CD14-positive monocyte (primary cell): ENCODE results near the gene KSR2. TPM values are rescaled to one million over a fixed set of nuclear protein-coding genes. Genes with fewer than 3 reads are reported as not detected.

Source experiments
- DNase-seq, 3 donors: peaks; one replicate each; pipeline ENCODE4 v3.0.0-alpha.2; 2011 to 2022
- H2AFZ ChIP-seq: 2 replicates; pipeline ENCODE4 v1.6.0; 2012; ENCODE audit warnings: mild to moderate bottlenecking, low read depth, low read length, inconsistent platforms; ENCODE audit not compliant: insufficient read depth, poor library complexity, severe bottlenecking
- H3K27ac ChIP-seq, 2 donors: 1 replicate in 1 of 2; 2 replicates in 1 of 2; pipeline ENCODE4 v1.5.1; 2012 to 2013; ENCODE audit warnings: low read length in 2 of 2, control low read depth in 1 of 2, inconsistent platforms in 1 of 2, low read depth in 1 of 2, mild to moderate bottlenecking in 1 of 2
- H3K27me3 ChIP-seq, 2 donors: one replicate each; pipeline versions ENCODE4 v1.6.0 to v1.6.1; 2011 to 2013; ENCODE audit warnings: low read length in 2 of 2; ENCODE audit not compliant: control insufficient read depth in 2 of 2, insufficient read depth in 2 of 2
- H3K36me3 ChIP-seq, 2 donors: replicated peaks in 1 of 2; 1 replicate in 1 of 2; 2 replicates in 1 of 2; pipeline versions ENCODE4 v1.5.1 to v1.6.1; 2012 to 2013; ENCODE audit warnings: low read length in 2 of 2, control low read depth in 1 of 2, inconsistent platforms in 1 of 2, mild to moderate bottlenecking in 1 of 2; ENCODE audit not compliant: insufficient read depth in 2 of 2, control insufficient read depth in 1 of 2
- H3K4me1 ChIP-seq, 2 donors: 1 replicate in 1 of 2; 2 replicates in 1 of 2; pipeline versions ENCODE4 v1.5.1 to v1.6.1; 2012 to 2013; ENCODE audit warnings: low read length in 2 of 2, control low read depth in 1 of 2, inconsistent platforms in 1 of 2, mild to moderate bottlenecking in 1 of 2, moderate library complexity in 1 of 2; ENCODE audit not compliant: insufficient read depth in 2 of 2, control insufficient read depth in 1 of 2
- H3K4me2 ChIP-seq: replicated peaks from 2 replicates; pipeline ENCODE3; 2012; ENCODE audit warnings: low read length, moderate library complexity, mild to moderate bottlenecking; ENCODE audit not compliant: poor library complexity, severe bottlenecking; ENCODE audit errors: extremely low read depth
- H3K4me3 ChIP-seq, 3 experiments: fragments of 200-600 bp in 1 of 3; sonication (generic) in 1 of 3; replicated peaks in 1 of 3; 1 replicate in 2 of 3; 2 replicates in 1 of 3; pipeline ENCODE4 v1.5.1; 2011 to 2013; ENCODE audit warnings: low read length in 3 of 3, mild to moderate bottlenecking in 3 of 3, control low read depth in 2 of 3, low read depth in 2 of 3, inconsistent platforms in 1 of 3, moderate library complexity in 1 of 3
- H3K79me2 ChIP-seq: 2 replicates; pipeline ENCODE4 v1.6.0; 2012; ENCODE audit warnings: mild to moderate bottlenecking, control low read depth, inconsistent platforms, low read length, moderate library complexity; ENCODE audit not compliant: insufficient read depth
- H3K9ac ChIP-seq: 2 replicates; pipeline ENCODE4 v1.6.0; 2017; ENCODE audit warnings: low read length, mild to moderate bottlenecking; ENCODE audit not compliant: insufficient read depth, poor library complexity, severe bottlenecking
- H3K9me3 ChIP-seq, 2 donors: replicated peaks in 1 of 2; 1 replicate in 1 of 2; 2 replicates in 1 of 2; pipeline versions ENCODE4 v1.5.1 to v1.6.1; 2012 to 2013; ENCODE audit warnings: low read length in 2 of 2, control low read depth in 1 of 2; ENCODE audit not compliant: control insufficient read depth in 1 of 2, insufficient read depth in 1 of 2
- H4K20me1 ChIP-seq: 2 replicates; pipeline ENCODE4 v1.6.0; 2012; ENCODE audit warnings: mild to moderate bottlenecking, low read length, control low read depth, moderate library complexity; ENCODE audit not compliant: insufficient read depth
- H3K27ac Mint-ChIP-seq, 7 donors: one replicate each; pipeline ENCODE4 v1.8.0; 2020; ENCODE audit warnings: mild to moderate bottlenecking in 7 of 7, mixed read lengths in 7 of 7, moderate library complexity in 6 of 7, inconsistent platforms in 2 of 7
- H3K27me3 Mint-ChIP-seq, 3 donors: one replicate each; pipeline ENCODE4 v1.8.0; 2021 to 2022; ENCODE audit warnings: low read depth in 3 of 3, mild to moderate bottlenecking in 3 of 3, mixed read lengths in 3 of 3, moderate library complexity in 3 of 3, inconsistent platforms in 1 of 3
- H3K36me3 Mint-ChIP-seq, 2 donors: one replicate each; pipeline ENCODE4 v1.8.0; 2020; ENCODE audit warnings: mixed read lengths in 2 of 2, inconsistent platforms in 1 of 2, mild to moderate bottlenecking in 1 of 2
- H3K4me1 Mint-ChIP-seq: one replicate; pipeline ENCODE4 v1.8.0; 2020; ENCODE audit warnings: mild to moderate bottlenecking, mixed read lengths
- H3K4me3 Mint-ChIP-seq, 2 donors: one replicate each; pipeline ENCODE4 v1.8.0; 2020; ENCODE audit warnings: mild to moderate bottlenecking in 2 of 2, mixed read lengths in 2 of 2, moderate library complexity in 1 of 2
- H3K9me3 Mint-ChIP-seq, 7 donors: one replicate each; pipeline ENCODE4 v1.8.0; 2020 to 2022; ENCODE audit warnings: mixed read lengths in 7 of 7, mild to moderate bottlenecking in 6 of 7, moderate library complexity in 6 of 7, inconsistent platforms in 2 of 7
- whole genome bisulfite sequencing: methylation state at CpG from one replicate; pipeline ENCODE4 v1.1.5; 2013; ENCODE audit warnings: missing lambda C conversion rate; ENCODE audit not compliant: insufficient coverage; 5-methylcytosine and 5-hydroxymethylcytosine counted together
- intact Hi-C, 2 donors: fragments of 100-400 bp; cut with micrococcal nuclease; formaldehyde crosslinking; loops; one replicate each; pipeline versions ENCODE4 v1.15.0 to v1.15.1; 2023
- polyA plus RNA-seq, 3 donors: library from polyadenylated mRNA; depleted of rRNA in 1 of 3; unstranded in 2 of 3; stranded (reverse) in 1 of 3; fragments of 300-500 nt in 2 of 3; fragments of >200 nt in 1 of 3; fragmentation: Illumina TruSeq in 2 of 3; gene quantifications; 1 replicate in 2 of 3; 2 replicates in 1 of 3; pipeline ENCODE4 v1.2.3, GENCODE V29; 2012 to 2021
- TF ChIP-seq, protein P1 (sequence below): fragments of 200-600 bp; IDR thresholded peaks from one replicate; pipeline ENCODE4 v1.8.0; 2022; ENCODE audit warnings: antibody characterized with exemption, mild to moderate bottlenecking

KSR2 gene
- polyA plus RNA-seq, 3 donors = not detected

DNA sequence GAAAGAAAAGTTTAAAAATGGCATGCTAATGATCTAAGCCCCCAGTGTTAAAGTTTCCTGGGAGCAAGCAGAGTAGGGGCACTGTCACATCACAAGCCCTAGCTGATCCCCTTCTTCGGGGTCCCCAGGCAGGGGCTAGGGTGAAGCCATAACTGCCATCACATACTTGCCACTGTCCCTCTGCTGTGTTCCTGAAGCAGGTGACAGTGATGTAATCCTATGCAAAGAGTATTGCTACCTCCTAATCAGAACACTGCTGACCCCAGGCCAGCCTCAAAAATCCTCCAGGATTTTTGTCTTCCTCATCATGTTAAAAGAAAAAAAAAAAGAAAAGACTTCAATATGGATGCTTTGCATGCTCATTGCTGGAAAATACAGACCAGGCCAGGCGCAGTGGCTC lies 46.5 kb upstream of the KSR2 start:
- Histone ChIP-seq H3K4me2 (no peak overlapping the region), H3K4me3 (no peak overlapping the region), H3K27me3 (no peaks in the 10 kb centered on the region), H3K79me2 (peaks cover 14% of the 10 kb centered on the region), H3K27ac (no peak overlapping the region), H4K20me1 (no peaks in the 10 kb centered on the region), H3K9me3 (no peaks in the 10 kb centered on the region), H3K4me1 (peaks cover 13% of the 10 kb centered on the region in 2 donors), H3K36me3 (peaks cover 7 to 8% of the 10 kb centered on the region in 2 donors), H3K9ac (no peak overlapping the region), H2AFZ (no peak overlapping the region)
- Mint-ChIP-seq H3K9me3 (peaks cover 0 to 7% (median 2%) of the 10 kb centered on the region in 7 donors), H3K4me1 (peaks cover 13% of the 10 kb centered on the region), H3K27ac (no peak overlapping the region), H3K4me3 (no peak overlapping the region), H3K27me3 (peaks cover 1 to 11% (median 11%) of the 10 kb centered on the region in 3 donors), H3K36me3 (peaks cover 10 to 11% of the 10 kb centered on the region in 2 donors)
- 100% methylated on average over 1 of the region's 2 CpGs for WGBS
- TF ChIP-seq, protein P1, sequence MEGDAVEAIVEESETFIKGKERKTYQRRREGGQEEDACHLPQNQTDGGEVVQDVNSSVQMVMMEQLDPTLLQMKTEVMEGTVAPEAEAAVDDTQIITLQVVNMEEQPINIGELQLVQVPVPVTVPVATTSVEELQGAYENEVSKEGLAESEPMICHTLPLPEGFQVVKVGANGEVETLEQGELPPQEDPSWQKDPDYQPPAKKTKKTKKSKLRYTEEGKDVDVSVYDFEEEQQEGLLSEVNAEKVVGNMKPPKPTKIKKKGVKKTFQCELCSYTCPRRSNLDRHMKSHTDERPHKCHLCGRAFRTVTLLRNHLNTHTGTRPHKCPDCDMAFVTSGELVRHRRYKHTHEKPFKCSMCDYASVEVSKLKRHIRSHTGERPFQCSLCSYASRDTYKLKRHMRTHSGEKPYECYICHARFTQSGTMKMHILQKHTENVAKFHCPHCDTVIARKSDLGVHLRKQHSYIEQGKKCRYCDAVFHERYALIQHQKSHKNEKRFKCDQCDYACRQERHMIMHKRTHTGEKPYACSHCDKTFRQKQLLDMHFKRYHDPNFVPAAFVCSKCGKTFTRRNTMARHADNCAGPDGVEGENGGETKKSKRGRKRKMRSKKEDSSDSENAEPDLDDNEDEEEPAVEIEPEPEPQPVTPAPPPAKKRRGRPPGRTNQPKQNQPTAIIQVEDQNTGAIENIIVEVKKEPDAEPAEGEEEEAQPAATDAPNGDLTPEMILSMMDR = no peak
- intact Hi-C loops = loop anchor here (5.0 kb wide), 1 partner anchor 47 kb away; the partner anchor contains the start of gene WSB2 (in 2 of the 2)
- no peak for DNase-seq

GRCh38 chr12:118013283-118013682 lies 44.5 kb upstream of the KSR2 start:
- Histone ChIP-seq H3K36me3 (no peaks in the 10 kb centered on the region), H2AFZ (no peak overlapping the region)
- H3K27ac Mint-ChIP-seq = no peak overlapping the region

More at GRCh38 chr12:118013283-118013682, 44.5 kb upstream of the KSR2 start:
- Histone ChIP-seq H3K79me2 (peaks cover 14% of the 10 kb centered on the region), H3K27ac (no peak overlapping the region), H3K4me2 (no peak overlapping the region), H3K9ac (no peak overlapping the region), H4K20me1 (no peaks in the 10 kb centered on the region), H3K27me3 (no peaks in the 10 kb centered on the region), H3K9me3 (no peaks in the 10 kb centered on the region), H3K4me1 (peaks cover 13% of the 10 kb centered on the region in 2 donors), H3K4me3 (no peak overlapping the region)
- no peak for DNase-seq
- Mint-ChIP-seq H3K4me1 (peaks cover 13% of the 10 kb centered on the region), H3K9me3 (peaks cover 0 to 7% (median 2%) of the 10 kb centered on the region in 7 donors), H3K27me3 (peaks cover 3 to 12% (median 11%) of the 10 kb centered on the region in 3 donors), H3K4me3 (no peak overlapping the region), H3K36me3 (no peaks in the 10 kb centered on the region)
- WGBS = 90% methylated on average over 1 of the region's 3 CpGs
- intact Hi-C loops = no loop called here
- TF ChIP-seq, protein P1 = no peak
